ENCODE data around the gene FOXK1. TPM values are rescaled to one million over a fixed set of nuclear protein-coding genes. Genes with fewer than 3 reads are reported as not detected.
A peak's percentile ranks its signal among the peaks of the same experiment; 100 is the strongest.

Gene FOXK1
- total and polyA plus RNA-seq, 4 experiments from 2014 or later: 1.3 to 53.3 (median 29.0) TPM

DNA sequence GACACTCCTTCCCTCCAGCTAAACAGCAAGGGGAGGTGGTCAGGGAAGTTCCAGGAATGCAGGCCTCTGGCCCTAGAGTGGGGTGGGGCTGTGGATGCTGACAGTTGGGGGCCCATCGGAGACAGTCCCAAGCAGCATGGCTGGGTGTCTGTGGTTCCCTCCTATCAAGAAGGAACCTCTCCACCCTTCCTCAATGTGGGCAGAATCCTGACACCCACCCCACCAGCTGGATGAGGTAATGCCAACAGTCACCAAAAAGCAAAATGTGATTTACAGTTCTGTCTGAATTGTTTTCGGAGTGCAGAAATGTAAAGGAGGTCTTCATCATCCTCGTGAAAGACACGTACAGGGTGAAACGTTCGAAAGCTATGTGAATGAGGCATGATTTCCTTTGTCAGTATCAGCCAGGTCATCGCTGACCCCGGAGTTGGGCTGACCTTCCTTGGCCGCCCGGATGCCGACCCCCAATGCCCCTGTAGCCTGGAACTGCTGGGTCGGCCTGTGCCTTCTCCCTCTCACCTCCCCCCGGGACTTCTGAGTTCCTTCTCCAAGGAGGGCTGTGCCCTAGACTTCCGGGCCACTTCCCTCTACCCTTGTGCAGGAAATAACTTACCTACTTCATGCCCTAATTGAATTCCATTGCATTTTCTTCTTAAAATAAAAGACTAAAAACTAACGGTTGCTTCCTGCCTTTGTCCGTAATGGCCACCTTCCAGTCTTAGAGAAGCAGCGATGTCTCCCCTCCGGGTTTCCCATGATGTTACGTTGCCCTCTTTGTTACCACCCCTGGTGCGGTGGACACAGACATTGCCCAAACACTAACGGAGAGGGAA, 24.5 kb downstream of the FOXK1 start:
- H3K9me3 Mint-ChIP-seq: peaks cover 0 to 4% (median 0%) of the 10 kb centered on the region in 8 donors
- peaks cover 18 to 63% (median 38%) of the 10 kb centered on the region in 4 donors for H3K4me1 Mint-ChIP-seq
- no peak for DNase-seq
- ChIA-PET POLR2A (ENCODE audit: partially characterized antibody) (interaction anchor here (1.2 to 1.3 kb wide), 2 partner anchors 24 to 65 kb away, joined by 3 to 4 read pairs; partner anchors contain the start of gene FOXK1), CTCF (ENCODE audit: partially characterized antibody) (interaction anchor here (0.6 to 1.0 kb wide), 3 partner anchors 23 to 85 kb away, joined by 3 read pairs; no protein-coding TSS in a partner anchor)
- intact Hi-C loops (cut with micrococcal nuclease): no loop called here
- H3K4me3 ChIP-seq (ENCODE audit: low read length in 2 of 2): no peak overlapping the region
- H3K9me3 ChIP-seq (ENCODE audit: control insufficient read depth in 1 of 2, low read length in 2 of 2): no peaks in the 10 kb centered on the region
- no peaks in the 10 kb centered on the region for H3K27me3 ChIP-seq (ENCODE audit: insufficient read depth, low read length)
- H3K27ac ChIP-seq (ENCODE audit: low read depth, low read length): no peak overlapping the region
- peaks cover 13% of the 10 kb centered on the region for H3K4me1 ChIP-seq (ENCODE audit: insufficient read depth, low read length)
- H3K27ac Mint-ChIP-seq: peak overlapping the region in 1 of 7 donors; percentile 25
- peaks cover 10 to 12% of the 10 kb centered on the region in 2 donors for H3K36me3 Mint-ChIP-seq
- no peaks in the 10 kb centered on the region for H3K36me3 ChIP-seq (ENCODE audit: insufficient read depth, low read length)
- peak overlapping the region in 1 of 8 donors; percentile 27 for H3K4me3 Mint-ChIP-seq
- H3K27me3 Mint-ChIP-seq: no peaks in the 10 kb centered on the region

DNA sequence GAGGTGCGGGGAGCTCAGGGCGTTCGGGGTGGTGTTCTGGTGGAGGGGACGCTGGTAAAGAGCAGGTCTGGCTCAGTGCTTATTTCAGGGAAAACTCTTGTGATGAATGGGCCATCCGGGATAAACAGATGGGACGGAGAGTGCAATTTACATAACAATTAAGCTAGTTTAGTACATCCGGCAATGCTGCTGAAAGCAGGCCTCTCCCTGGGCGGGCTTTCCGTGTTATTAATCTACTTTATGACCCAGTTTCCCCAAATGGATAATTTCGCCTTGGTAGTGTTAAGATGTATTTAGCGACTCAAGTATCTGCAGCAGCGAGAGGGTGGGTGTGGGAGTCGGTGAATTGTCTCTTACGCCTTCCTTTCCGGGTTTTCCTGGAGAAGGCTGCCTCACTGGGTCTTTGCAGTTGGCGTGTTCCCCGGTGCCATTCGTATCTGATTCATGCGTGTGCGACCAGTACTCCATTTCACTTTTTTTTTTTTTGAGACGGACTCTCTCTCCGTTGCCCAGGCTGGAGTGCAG, 25.2 kb downstream of the FOXK1 start:
- Histone ChIP-seq H3K36me3 (ENCODE audit: insufficient read depth, low read length) (no peaks in the 10 kb centered on the region), H3K4me1 (ENCODE audit: insufficient read depth, low read length) (peaks cover 20% of the 10 kb centered on the region), H3K27me3 (ENCODE audit: insufficient read depth, low read length) (no peaks in the 10 kb centered on the region), H3K9me3 (ENCODE audit: control insufficient read depth in 1 of 2, low read length in 2 of 2) (no peaks in the 10 kb centered on the region), H3K27ac (ENCODE audit: low read depth, low read length) (no peak overlapping the region), H3K4me3 (ENCODE audit: low read length in 2 of 2) (no peak overlapping the region)
- CTCF ChIA-PET (ENCODE audit: partially characterized antibody): interaction anchor here (0.6 to 1.0 kb wide), 3 partner anchors 23 to 84 kb away, joined by 3 read pairs; no protein-coding TSS in a partner anchor
- DNase-seq: no peak
- H3K4me3 Mint-ChIP-seq: no peak overlapping the region
- peaks cover 10 to 16% of the 10 kb centered on the region in 2 donors for H3K36me3 Mint-ChIP-seq
- intact Hi-C loops (cut with micrococcal nuclease): no loop called here
- H3K4me1 Mint-ChIP-seq: peaks cover 23 to 70% (median 45%) of the 10 kb centered on the region in 4 donors
- no peaks in the 10 kb centered on the region for H3K27me3 Mint-ChIP-seq
- H3K27ac Mint-ChIP-seq: peak overlapping the region in 1 of 7 donors; percentile 25
- H3K9me3 Mint-ChIP-seq: peaks cover 0 to 4% (median 0%) of the 10 kb centered on the region in 8 donors
- POLR2A ChIA-PET (ENCODE audit: partially characterized antibody): interaction anchor here (1.2 kb wide), 1 partner anchor 25 kb away, joined by 3 read pairs; the partner anchor contains the start of gene FOXK1

DNA sequence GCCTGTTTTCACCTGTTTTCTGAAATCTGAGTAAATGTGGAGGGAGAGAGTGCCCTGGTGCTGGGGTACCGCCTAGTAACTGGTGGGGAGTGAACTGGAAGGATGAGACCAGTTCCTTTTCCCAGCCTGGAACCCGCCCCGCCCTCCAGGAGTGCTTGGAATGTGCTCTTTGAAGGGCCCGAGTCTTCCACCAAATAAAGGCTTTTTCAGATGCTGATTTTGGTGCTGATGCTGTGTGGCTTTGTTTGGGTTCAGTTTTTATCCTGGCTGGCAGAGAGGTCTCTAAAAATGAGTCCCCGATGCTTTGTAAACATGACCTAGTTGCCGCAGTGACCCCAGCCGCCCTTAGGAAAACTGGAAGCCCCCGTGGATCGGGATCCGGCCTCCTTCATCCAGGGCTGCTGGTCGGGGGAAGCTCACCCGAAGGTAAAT, 25.9 kb downstream of the FOXK1 start:
- Mint-ChIP-seq H3K27me3 (no peaks in the 10 kb centered on the region), H3K27ac (no peak overlapping the region), H3K36me3 (peaks cover 10 to 18% of the 10 kb centered on the region in 2 donors), H3K4me3 (no peak overlapping the region), H3K9me3 (peaks cover 0 to 4% (median 0%) of the 10 kb centered on the region in 8 donors), H3K4me1 (peaks cover 29 to 72% (median 51%) of the 10 kb centered on the region in 4 donors)
- H3K4me3 ChIP-seq (ENCODE audit: low read length in 2 of 2): no peak overlapping the region
- DNase-seq: no peak
- no peaks in the 10 kb centered on the region for H3K36me3 ChIP-seq (ENCODE audit: insufficient read depth, low read length)
- ChIA-PET CTCF (ENCODE audit: partially characterized antibody) (no interaction called here), POLR2A (ENCODE audit: partially characterized antibody) (no interaction called here)
- intact Hi-C loops (cut with micrococcal nuclease): no loop called here
- H3K9me3 ChIP-seq (ENCODE audit: control insufficient read depth in 1 of 2, low read length in 2 of 2): no peaks in the 10 kb centered on the region
- H3K4me1 ChIP-seq (ENCODE audit: insufficient read depth, low read length): peaks cover 27% of the 10 kb centered on the region
- H3K27me3 ChIP-seq (ENCODE audit: insufficient read depth, low read length): no peaks in the 10 kb centered on the region
- no peak overlapping the region for H3K27ac ChIP-seq (ENCODE audit: low read depth, low read length)

DNA sequence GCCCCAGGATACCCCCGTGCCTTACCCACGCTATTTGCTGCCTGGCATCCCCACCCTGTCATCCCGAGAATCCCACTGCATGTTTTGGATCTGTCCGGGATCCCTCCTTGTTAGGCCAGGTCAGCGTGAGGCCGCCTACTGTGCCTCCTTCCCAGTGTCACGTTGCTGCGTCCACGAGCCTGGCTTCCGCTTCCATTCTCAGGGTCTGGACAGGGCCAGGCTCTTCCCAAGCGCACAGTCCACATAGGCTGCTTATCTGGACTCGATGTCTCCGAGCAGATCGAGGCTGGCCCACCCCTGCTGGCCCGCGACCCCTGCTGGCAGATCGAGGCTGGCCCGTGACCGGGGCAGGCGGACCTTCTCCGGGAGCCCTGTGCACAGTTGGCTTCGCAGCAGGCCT, 27.1 kb downstream of the FOXK1 start:
- peaks cover 10 to 18% of the 10 kb centered on the region in 2 donors for H3K36me3 Mint-ChIP-seq
- H3K4me3 Mint-ChIP-seq: no peak overlapping the region
- Histone ChIP-seq H3K36me3 (ENCODE audit: insufficient read depth, low read length) (no peaks in the 10 kb centered on the region), H3K4me1 (ENCODE audit: insufficient read depth, low read length) (peaks cover 36% of the 10 kb centered on the region), H3K9me3 (ENCODE audit: control insufficient read depth in 1 of 2, low read length in 2 of 2) (no peaks in the 10 kb centered on the region), H3K4me3 (ENCODE audit: low read length in 2 of 2) (no peak overlapping the region), H3K27me3 (ENCODE audit: insufficient read depth, low read length) (no peaks in the 10 kb centered on the region), H3K27ac (ENCODE audit: low read depth, low read length) (no peak overlapping the region)
- DNase-seq: no peak
- H3K9me3 Mint-ChIP-seq: peaks cover 0 to 4% (median 0%) of the 10 kb centered on the region in 8 donors
- ChIA-PET POLR2A (ENCODE audit: partially characterized antibody) (no interaction called here), CTCF (ENCODE audit: partially characterized antibody) (no interaction called here)
- H3K4me1 Mint-ChIP-seq: peaks cover 30 to 72% (median 51%) of the 10 kb centered on the region in 4 donors
- intact Hi-C loops (cut with micrococcal nuclease): no loop called here
- H3K27me3 Mint-ChIP-seq: no peaks in the 10 kb centered on the region
- no peak overlapping the region for H3K27ac Mint-ChIP-seq

DNA sequence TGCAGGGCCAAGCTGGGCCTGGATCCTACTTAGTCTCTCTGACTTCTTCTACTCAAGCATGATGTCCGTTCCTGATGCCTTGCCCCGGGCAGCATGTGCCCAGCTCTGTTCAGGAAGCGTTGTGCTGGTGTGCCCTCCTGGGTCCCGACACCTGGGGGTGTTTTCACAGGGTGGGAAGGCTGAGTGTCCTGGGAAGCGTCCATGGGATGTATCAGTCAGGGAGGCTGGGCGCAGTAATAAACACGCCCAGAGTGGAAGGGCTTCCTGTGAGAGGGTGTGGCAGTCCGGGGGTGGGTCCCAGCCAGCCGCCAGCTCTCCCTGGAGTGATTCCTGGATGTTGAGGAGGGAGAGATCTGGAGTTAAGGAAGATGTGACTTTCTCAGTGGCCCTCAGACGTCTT, 29.0 kb downstream of the FOXK1 start:
- Mint-ChIP-seq H3K27me3 (no peaks in the 10 kb centered on the region), H3K36me3 (peaks cover 10 to 22% of the 10 kb centered on the region in 2 donors), H3K4me1 (peaks cover 37 to 82% (median 64%) of the 10 kb centered on the region in 4 donors), H3K4me3 (peak overlapping the region in 2 of 8 donors; percentile 31 to 64), H3K27ac (peak overlapping the region in 3 of 7 donors; percentile 9 to 82 (median 59)), H3K9me3 (peaks cover 0 to 2% (median 0%) of the 10 kb centered on the region in 8 donors)
- CTCF ChIA-PET (ENCODE audit: partially characterized antibody): interaction anchor here (1.7 kb wide), 1 partner anchor 15 kb away, joined by 3 read pairs; no protein-coding TSS in a partner anchor
- Histone ChIP-seq H3K27ac (ENCODE audit: low read depth, low read length) (no peak overlapping the region), H3K27me3 (ENCODE audit: insufficient read depth, low read length) (no peaks in the 10 kb centered on the region), H3K36me3 (ENCODE audit: insufficient read depth, low read length) (no peaks in the 10 kb centered on the region), H3K4me1 (ENCODE audit: insufficient read depth, low read length) (peaks cover 42% of the 10 kb centered on the region), H3K9me3 (ENCODE audit: control insufficient read depth in 1 of 2, low read length in 2 of 2) (no peaks in the 10 kb centered on the region), H3K4me3 (ENCODE audit: low read length in 2 of 2) (no peak overlapping the region)
- POLR2A ChIA-PET (ENCODE audit: partially characterized antibody): interaction anchor here (1.0 kb wide), 1 partner anchor 12 kb away, joined by 3 read pairs; no protein-coding TSS in a partner anchor
- DNase-seq: no peak
- intact Hi-C loops (cut with micrococcal nuclease): no loop called here

DNA sequence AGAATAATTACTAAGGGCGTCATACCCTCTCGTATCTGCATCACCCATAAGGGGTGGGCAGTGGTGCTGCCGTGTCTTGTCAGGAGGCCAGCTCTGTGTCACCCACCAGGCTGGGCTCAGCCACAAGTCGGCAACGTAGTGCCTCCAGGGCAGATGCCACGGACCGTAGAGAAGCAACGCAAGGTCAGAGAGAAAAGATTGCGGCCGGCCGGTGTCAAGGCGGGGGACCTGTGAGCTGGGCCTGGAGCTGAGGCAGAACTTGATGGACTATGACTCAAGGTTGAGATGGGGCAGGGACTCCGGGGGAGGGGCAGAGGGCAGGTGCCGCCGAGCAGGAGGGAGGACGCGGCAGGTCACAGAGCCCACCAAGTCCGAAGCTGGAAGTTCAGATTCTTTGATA, 29.5 kb downstream of the FOXK1 start:
- ChIA-PET POLR2A (ENCODE audit: partially characterized antibody) (interaction anchor here (0.6 kb wide), 1 partner anchor 567 kb away, joined by 3 read pairs; no protein-coding TSS in a partner anchor), CTCF (ENCODE audit: partially characterized antibody) (interaction anchor here (1.7 kb wide), 1 partner anchor 15 kb away, joined by 3 read pairs; no protein-coding TSS in a partner anchor)
- intact Hi-C loops (cut with micrococcal nuclease): no loop called here
- DNase-seq: no peak
- Mint-ChIP-seq H3K27ac (peak overlapping the region in 5 of 7 donors; percentile 12 to 82 (median 59)), H3K4me3 (peak overlapping the region in 2 of 8 donors; percentile 31 to 64), H3K36me3 (peaks cover 10 to 22% of the 10 kb centered on the region in 2 donors), H3K27me3 (no peaks in the 10 kb centered on the region), H3K4me1 (peaks cover 37 to 87% (median 66%) of the 10 kb centered on the region in 4 donors), H3K9me3 (peaks cover 0 to 2% (median 0%) of the 10 kb centered on the region in 8 donors)
- Histone ChIP-seq H3K4me3 (ENCODE audit: low read length in 2 of 2) (no peak overlapping the region), H3K9me3 (ENCODE audit: control insufficient read depth in 1 of 2, low read length in 2 of 2) (no peaks in the 10 kb centered on the region), H3K27ac (ENCODE audit: low read depth, low read length) (no peak overlapping the region), H3K36me3 (ENCODE audit: insufficient read depth, low read length) (no peaks in the 10 kb centered on the region), H3K4me1 (ENCODE audit: insufficient read depth, low read length) (peaks cover 36% of the 10 kb centered on the region), H3K27me3 (ENCODE audit: insufficient read depth, low read length) (no peaks in the 10 kb centered on the region)
